Smooth muscle cell (in vitro differentiated cells): ENCODE data around the gene RTF1. TPM values are rescaled to one million over a fixed set of nuclear protein-coding genes. Genes with fewer than 3 reads are reported as not detected.
"Not testable (repeated sequence)": the region's sequence is repeated elsewhere in the genome, so short reads cannot be mapped to it uniquely, and the experiment has no call there.

Experiments used
- DNase-seq: peaks from one replicate; lab custom pipeline; 2025; ENCODE audit not compliant: unreplicated experiment; lab: John Stamatoyannopoulos, UW
- H2AFZ ChIP-seq: fragments of 200-600 bp; sonication (generic); 2 replicates; pipeline ENCODE4 v1.6.0; 2016; ENCODE audit warnings: antibody characterized with exemption, low read depth, mild to moderate bottlenecking
- H3F3A ChIP-seq: fragments of 200-600 bp; sonication (generic); 2 replicates; pipeline ENCODE4 v1.6.0; 2017; ENCODE audit warnings: antibody characterized with exemption, low read depth
- H3K27ac ChIP-seq: fragments of 200-600 bp; sonication (generic); 2 replicates; pipeline ENCODE4 v1.5.1; 2016; ENCODE audit warnings: low read depth, mild to moderate bottlenecking
- H3K27me3 ChIP-seq: fragments of 200-600 bp; sonication (generic); 2 replicates; pipeline ENCODE4 v1.6.1; 2016; ENCODE audit warnings: low read depth, mild to moderate bottlenecking
- H3K36me3 ChIP-seq: fragments of 200-600 bp; sonication (generic); 2 replicates; pipeline ENCODE4 v1.5.1; 2016; ENCODE audit warnings: low read depth
- H3K4me1 ChIP-seq: fragments of 200-600 bp; sonication (generic); 2 replicates; pipeline ENCODE4 v1.5.1; 2016; ENCODE audit warnings: low read depth
- H3K4me2 ChIP-seq: fragments of 200-600 bp; sonication (generic); 2 replicates; pipeline ENCODE4 v1.6.0; 2016; ENCODE audit warnings: mild to moderate bottlenecking
- H3K4me3 ChIP-seq: fragments of 200-600 bp; sonication (generic); 2 replicates; pipeline ENCODE4 v1.5.1; 2016; ENCODE audit warnings: mild to moderate bottlenecking
- H3K79me2 ChIP-seq: fragments of 200-600 bp; sonication (generic); 2 replicates; pipeline ENCODE4 v1.6.0; 2016; ENCODE audit warnings: low read depth, mild to moderate bottlenecking
- H3K9ac ChIP-seq: fragments of 200-600 bp; sonication (generic); 2 replicates; pipeline ENCODE4 v1.6.0; 2016; ENCODE audit warnings: low read depth
- H3K9me3 ChIP-seq: fragments of 200-600 bp; sonication (generic); replicated peaks from 2 replicates; pipeline ENCODE4 v1.5.1; 2016; ENCODE audit warnings: low read depth
- H4K20me1 ChIP-seq: fragments of 200-600 bp; sonication (generic); 2 replicates; pipeline ENCODE4 v1.6.0; 2016; ENCODE audit warnings: low read depth
- WGBS: methylation state at CpG from one replicate; pipeline ENCODE4 v1.1.7; 2016; ENCODE audit warnings: low lambda C conversion rate; 5-methylcytosine and 5-hydroxymethylcytosine counted together
- polyA plus RNA-seq: library from polyadenylated mRNA; unstranded; fragments of >200 nt; fragmentation: Nextera tagmentation; extraction: Ambion mirVana; gene quantifications from 2 replicates; pipeline ENCODE4 v1.2.1, GENCODE V29; 2016
- total RNA-seq: library from RNA; depleted of rRNA; stranded (reverse); fragments of >200 nt; gene quantifications from 2 replicates; pipeline ENCODE4 v1.2.3, GENCODE V29; 2014
- TF ChIP-seq, protein P1 (sequence below): fragments of 200-600 bp; sonication (generic); IDR thresholded peaks from 2 replicates; pipeline ENCODE4 v1.5.1; 2017; ENCODE audit warnings: borderline replicate concordance, mild to moderate bottlenecking, antibody characterized with exemption; ENCODE audit not compliant: insufficient read depth, poor library complexity, severe bottlenecking

The RTF1 gene
- total and polyA plus RNA-seq, 2 experiments from 2014 or later: 25.7 to 68.1 TPM

DNA sequence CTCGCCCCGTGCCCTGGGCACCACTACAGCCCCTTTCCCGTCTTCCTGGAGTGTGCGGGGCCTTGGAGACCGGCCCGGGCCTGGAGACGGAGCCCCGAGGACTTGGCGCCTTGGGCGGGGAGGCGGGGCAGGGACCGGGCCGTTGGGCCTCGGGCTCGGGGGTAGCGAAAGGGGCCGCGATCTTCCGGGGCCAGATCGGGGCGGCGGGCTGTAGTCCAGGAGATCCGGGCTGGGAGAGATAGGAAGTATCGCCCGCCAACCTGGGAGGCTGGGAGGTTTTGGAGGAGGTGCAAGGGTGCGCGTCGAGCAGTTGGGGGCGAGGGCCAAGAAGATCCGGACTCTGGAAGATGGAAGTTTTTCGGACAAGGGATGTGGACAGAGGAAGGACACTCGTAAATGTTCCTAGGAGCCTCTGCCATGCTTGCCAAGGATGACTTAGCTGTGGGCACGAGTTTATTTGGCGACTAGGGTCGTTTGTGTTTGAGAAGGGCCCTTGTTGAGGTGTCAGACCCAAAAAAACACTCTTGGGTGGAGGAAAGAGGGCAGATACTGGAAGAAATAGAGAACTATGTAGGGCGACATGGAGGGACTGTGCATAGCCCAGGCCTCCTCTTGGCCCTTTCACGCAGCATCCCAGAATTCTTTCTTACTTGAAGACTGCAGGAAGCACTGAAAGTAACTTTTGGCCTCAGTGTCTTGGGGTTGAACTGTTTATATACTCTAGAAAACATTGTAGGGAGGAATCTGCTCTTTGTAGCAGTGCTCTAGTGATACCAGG lies 712 bp downstream of the RTF1 start:
- peak overlapping the region; percentile 94 for H3K4me3 ChIP-seq
- 1% methylated on average over 26 of the region's 37 CpGs for WGBS
- peak overlapping the region; percentile 86 for H3K4me2 ChIP-seq

DNA sequence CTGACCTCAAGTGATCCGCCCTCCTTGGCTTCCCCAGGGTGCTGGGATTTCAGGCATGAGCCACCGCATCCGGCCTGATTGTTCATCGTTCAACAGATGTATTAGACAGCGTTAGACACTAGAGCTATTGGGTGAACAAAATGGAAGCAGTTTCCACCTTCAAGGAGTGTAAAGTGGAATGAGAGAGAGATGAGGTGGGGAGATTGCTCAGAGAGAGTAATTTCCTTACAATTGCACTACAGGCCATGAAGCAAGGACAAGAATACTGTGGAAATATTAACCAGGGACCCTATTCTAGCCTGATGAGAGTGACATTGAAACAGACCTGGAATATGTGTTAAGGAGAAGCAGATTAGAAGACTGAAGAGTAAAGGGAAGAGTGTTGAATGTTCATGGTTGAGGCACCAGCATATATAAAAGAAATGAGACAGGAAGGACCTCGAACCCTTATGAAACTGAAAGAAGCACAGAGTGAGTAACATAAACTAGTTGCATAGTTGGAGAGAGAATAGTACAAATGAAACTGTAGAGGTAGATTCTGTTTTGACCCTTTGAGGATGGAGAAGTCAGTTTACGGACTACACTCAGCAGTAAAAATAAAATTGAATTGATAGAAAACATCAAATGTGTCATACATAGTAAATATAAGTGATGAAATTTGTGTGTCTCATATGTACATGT lies 7.2 kb downstream of the RTF1 start:
- peaks cover 6% of the 10 kb centered on the region for H3K4me1 ChIP-seq
- H3K4me2 ChIP-seq: no peak overlapping the region
- peaks cover 94% of the 10 kb centered on the region for H3K79me2 ChIP-seq
- no peaks in the 10 kb centered on the region for H3K9me3 ChIP-seq
- WGBS: 98% methylated on average over 7 of the region's 7 CpGs
- no peak overlapping the region for H3K27ac ChIP-seq
- TF ChIP-seq, protein P1, sequence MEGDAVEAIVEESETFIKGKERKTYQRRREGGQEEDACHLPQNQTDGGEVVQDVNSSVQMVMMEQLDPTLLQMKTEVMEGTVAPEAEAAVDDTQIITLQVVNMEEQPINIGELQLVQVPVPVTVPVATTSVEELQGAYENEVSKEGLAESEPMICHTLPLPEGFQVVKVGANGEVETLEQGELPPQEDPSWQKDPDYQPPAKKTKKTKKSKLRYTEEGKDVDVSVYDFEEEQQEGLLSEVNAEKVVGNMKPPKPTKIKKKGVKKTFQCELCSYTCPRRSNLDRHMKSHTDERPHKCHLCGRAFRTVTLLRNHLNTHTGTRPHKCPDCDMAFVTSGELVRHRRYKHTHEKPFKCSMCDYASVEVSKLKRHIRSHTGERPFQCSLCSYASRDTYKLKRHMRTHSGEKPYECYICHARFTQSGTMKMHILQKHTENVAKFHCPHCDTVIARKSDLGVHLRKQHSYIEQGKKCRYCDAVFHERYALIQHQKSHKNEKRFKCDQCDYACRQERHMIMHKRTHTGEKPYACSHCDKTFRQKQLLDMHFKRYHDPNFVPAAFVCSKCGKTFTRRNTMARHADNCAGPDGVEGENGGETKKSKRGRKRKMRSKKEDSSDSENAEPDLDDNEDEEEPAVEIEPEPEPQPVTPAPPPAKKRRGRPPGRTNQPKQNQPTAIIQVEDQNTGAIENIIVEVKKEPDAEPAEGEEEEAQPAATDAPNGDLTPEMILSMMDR: no peak
- H3F3A ChIP-seq: no peaks in the 10 kb centered on the region
- no peak overlapping the region for H3K4me3 ChIP-seq
- peaks cover 92% of the 10 kb centered on the region for H4K20me1 ChIP-seq
- H3K36me3 ChIP-seq: no peaks in the 10 kb centered on the region
- no peak for DNase-seq
- H3K27me3 ChIP-seq: no peaks in the 10 kb centered on the region
- no peak overlapping the region for H3K9ac ChIP-seq
- H2AFZ ChIP-seq: no peak overlapping the region

More for the DNA sequence above, 712 bp downstream of the RTF1 start:
- no peaks in the 10 kb centered on the region for H3F3A ChIP-seq
- TF ChIP-seq, protein P1: no peak
- no peaks in the 10 kb centered on the region for H3K9me3 ChIP-seq
- H3K79me2 ChIP-seq: peaks cover 60% of the 10 kb centered on the region
- peak overlapping the region; percentile 96 for H3K9ac ChIP-seq
- H3K4me1 ChIP-seq: peaks cover 21% of the 10 kb centered on the region
- peak overlapping the region; percentile 82 for H3K27ac ChIP-seq
- H3K36me3 ChIP-seq: no peaks in the 10 kb centered on the region
- peak overlapping the region; percentile 91 for H2AFZ ChIP-seq
- no peak for DNase-seq
- peaks cover 51% of the 10 kb centered on the region for H4K20me1 ChIP-seq
- no peaks in the 10 kb centered on the region for H3K27me3 ChIP-seq

DNA sequence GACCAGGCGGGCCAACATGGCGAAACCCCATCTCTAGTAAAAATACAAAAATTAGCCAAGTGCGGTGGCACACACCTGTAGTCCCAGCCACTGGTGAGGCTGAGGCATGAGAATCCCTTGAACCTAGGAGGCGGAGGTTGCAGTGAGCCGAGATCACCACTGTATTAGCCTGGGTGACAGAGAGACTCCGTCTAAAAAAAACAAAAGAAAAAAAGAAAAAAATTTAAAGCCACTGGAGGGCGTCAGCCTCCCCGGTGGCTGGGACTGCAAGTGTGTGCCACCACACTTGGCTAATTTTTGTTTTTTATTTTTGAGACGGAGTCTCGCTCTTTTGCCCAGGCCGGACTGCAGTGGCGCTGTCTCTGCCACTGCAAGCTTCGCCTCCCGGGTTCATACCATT lies 7.9 kb downstream of the RTF1 start:
- Histone ChIP-seq H3K9ac (no peak overlapping the region), H3K4me1 (no peaks in the 10 kb centered on the region), H3K36me3 (no peaks in the 10 kb centered on the region), H3K27me3 (no peaks in the 10 kb centered on the region), H4K20me1 (peaks cover 91% of the 10 kb centered on the region), H3K9me3 (no peaks in the 10 kb centered on the region), H3K27ac (no peak overlapping the region), H3K79me2 (peaks cover 92% of the 10 kb centered on the region), H3K4me2 (no peak overlapping the region), H2AFZ (no peak overlapping the region), H3K4me3 (no peak overlapping the region), H3F3A (no peaks in the 10 kb centered on the region)
- DNase-seq: no peak
- TF ChIP-seq, protein P1: no peak
- WGBS: 93% methylated on average over 14 of the region's 14 CpGs

DNA sequence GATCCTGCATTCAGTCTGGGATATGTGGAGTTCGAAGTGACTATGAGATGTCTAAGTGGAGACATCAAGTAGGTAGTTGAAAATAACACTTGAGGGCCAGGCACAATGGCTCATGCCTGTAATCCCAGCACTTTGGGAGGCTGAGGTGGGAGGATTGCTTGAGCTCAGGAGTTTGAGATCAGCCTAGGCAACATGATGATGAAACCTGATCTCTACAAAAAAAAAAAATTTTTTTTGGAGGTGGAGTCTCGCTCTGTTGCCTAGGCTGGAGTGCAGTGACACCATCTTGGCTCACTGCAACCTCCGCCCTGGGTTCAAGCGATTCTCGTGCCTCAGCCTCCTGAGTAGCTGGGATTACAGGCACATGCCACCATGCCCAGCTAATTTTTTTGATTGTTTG lies 9.0 kb downstream of the RTF1 start:
- not testable (repeated sequence) for H3F3A ChIP-seq, H3K27me3 ChIP-seq, DNase-seq, H3K9ac ChIP-seq, H3K9me3 ChIP-seq, H3K4me1 ChIP-seq, H3K27ac ChIP-seq, H3K36me3 ChIP-seq, H3K4me2 ChIP-seq, H3K4me3 ChIP-seq, H2AFZ ChIP-seq
- peaks cover 91% of the 10 kb centered on the region for H4K20me1 ChIP-seq
- peaks cover 91% of the 10 kb centered on the region for H3K79me2 ChIP-seq
- WGBS: 97% methylated on average over 5 of the region's 5 CpGs
